ENCODE measurements around the gene MAB21L2.
"Not testable (repeated sequence)": the region's sequence is repeated elsewhere in the genome, so short reads cannot be mapped to it uniquely, and the experiment has no call there.

Gene MAB21L2

DNA sequence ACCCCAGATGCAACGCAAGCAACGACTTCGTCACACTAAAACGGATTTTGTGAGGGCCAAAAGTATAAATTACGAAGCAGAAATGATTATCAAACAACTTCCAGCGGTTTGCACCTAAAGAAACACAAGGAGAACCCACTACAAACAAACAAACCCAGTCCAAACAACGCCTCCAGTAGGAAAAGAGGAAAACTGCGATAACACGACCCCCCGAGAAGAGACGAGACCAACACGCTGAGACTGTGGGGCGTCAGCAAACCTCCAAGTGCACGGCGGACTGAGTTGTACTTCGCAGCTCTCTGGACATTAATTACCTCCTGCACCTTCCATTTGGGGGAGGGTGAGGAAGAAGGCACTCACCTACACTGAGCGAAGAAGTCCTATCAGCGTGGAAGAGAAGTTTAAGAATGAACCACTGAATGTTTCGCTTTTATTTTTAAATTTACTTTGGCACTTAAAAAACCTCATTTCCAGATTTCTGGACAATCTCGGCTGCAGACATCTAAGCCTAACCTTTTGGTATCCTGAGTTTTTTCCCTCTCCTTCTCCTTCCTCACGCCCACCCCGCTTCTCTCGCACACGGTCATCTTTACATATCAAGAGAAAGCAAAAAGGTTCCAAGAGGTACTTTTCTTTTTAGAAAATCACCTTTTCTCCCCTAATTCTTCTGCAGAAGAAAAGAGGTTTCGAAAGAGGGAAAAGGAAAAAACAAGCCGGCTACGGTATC lies at the start of gene MAB21L2:
MAB21L2 (plus strand) TSS at position 6 of the 727 bp plus-strand sequence. CDS start 879 bp downstream, outside the sequence.
- DNase-seq, result no peak

DNA sequence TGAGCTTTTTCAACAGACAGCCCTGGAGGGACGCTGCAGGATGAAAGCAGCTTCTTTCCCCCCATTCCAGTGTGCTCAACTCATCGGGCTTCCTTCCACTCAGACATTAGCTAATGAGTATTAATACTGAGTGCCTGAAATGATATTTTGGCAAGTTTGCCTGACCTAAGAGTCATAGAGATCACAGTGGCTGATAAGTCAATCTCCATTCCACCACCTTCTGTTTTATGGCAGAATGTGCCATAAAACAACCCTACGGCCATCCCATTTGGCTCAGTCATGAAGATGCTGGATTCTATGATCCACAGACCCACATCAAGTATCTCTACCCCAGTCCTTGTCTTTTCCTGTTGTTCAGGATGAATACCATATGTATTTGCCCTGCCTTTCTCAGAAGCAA lies 48.3 kb upstream of the MAB21L2 start:
- no peak for DNase-seq

DNA sequence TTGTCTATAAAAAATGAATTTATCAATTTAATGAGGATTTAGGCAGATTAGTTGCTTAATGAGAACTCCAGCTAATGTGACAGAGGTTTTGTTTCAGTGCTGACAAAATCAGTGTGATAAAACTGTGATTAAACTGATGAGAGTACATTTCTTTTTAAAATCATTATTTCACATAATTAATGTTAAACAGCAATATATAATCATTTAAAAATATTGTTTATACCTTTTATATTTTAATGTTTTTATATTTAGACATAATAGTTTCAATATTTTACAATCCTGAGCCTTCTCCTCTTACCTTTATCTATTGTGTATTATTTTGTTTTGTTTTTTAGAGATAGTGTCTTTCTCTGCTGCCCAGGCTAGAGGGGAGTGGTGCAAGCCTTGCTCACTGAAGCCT lies 47.1 kb upstream of the MAB21L2 start:
- no peak for DNase-seq

DNA sequence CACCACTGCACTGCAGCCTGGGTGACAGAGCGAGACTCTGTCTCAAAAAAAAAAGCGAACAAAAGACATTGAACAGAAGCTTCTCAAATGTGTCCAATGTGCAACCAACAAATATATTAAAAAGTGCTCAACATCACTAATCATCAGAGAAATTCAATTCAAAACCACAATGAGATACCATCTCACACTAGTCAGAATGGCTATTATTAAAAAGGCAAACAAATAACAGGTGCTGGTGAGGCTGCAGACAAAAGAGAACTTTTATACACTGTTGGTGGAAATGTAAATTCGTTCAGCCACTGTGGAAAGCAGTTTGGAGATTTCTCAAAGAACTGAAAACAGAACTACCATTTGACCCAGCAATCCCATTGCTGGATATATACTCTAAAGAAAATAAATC lies 44.0 kb upstream of the MAB21L2 start:
- not testable (repeated sequence) for DNase-seq

DNA sequence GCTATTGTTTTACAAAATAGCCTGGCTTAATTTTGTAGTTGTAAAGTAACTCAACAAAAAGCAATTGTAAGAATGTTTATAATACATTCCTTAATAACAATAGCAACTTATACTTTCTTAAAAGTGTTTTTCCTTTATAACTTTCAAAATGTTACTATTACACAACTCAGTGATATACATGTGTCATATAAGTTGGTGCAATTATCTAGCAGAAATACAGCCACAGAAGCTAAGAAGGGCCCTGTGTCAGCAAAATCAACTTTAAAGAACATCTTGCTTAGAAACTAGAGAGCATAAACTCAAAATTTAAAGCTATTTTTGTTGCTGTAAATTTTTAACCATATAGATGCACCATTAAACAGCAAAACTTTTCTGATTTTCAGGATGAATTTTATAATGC lies 41.4 kb upstream of the MAB21L2 start:
- no peak for DNase-seq

DNA sequence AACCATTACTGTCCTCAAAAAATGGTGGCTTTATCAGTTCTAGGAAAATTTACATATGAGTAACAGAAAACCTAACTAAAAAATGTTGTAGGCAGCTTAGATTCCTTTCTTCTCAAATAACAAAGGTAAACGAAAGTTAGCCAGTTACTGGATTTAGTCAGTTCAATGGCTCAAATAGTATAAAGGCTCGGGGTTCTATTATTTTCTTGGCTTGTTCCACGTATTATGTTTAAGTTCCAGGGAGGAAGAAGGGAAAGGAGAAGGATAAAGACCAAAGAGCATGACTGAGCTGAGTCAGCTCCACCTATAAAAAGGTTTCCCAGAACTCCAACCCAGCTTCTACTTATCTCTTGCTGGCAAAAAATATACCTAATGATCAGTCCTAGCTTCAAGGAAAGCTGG lies 41.0 kb upstream of the MAB21L2 start:
- DNase-seq, result no peak

DNA sequence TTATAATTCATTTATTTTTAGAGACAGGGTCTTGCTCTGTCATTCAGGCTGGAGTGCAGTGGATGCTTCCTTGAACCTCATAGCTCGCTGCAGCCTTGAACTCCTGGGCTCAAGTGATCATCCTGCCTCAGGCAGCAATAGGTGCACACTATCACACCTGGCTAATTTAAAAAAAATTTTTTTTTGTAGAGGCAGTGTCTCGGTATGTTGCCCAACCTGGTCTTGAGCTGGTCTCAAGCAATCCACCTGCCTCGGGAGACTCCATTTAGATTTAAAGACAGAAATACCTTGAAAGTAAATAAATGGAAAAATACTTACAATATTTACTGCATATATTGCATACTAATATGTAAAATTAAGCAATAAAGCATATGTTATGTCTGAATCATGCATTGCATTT lies 40.3 kb upstream of the MAB21L2 start:
- DNase-seq, result no peak

DNA sequence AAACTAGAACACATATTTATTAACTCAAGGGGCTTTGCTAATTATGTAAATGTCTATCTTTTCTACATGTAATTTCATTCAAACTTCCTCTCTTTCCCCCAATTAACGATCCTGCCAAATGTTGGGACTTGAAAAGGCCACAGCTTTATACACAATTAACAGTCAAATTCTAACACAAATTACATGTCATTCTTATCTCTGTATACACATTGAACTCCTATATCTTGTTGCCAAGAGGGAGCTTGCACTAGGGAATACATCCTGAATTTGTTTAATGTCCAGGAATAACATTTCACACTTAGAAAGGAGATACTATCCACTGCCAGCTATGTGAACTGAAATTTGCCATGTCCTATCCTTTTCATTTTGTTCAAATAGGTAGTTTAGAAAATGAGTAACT lies 38.9 kb upstream of the MAB21L2 start:
- no peak for DNase-seq

DNA sequence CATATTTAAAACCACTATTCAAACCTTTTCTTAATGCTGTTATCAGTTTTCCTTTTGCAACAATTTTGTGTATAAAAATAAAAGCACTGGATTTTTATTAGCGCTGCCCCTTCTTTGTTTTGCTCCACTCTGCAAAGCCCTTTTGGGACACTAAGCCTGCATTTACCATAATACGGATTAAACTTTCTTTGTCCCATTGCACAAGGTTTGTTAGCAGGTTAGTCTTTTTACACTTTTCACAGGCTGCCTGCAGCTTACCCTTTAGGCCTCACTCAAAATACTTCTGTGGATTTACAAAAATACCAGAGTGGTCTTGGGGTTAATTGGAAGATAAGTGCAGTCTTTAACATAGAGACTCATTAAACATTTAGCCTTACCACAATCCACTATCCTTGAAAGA lies 35.7 kb upstream of the MAB21L2 start:
- DNase-seq, result no peak

DNA sequence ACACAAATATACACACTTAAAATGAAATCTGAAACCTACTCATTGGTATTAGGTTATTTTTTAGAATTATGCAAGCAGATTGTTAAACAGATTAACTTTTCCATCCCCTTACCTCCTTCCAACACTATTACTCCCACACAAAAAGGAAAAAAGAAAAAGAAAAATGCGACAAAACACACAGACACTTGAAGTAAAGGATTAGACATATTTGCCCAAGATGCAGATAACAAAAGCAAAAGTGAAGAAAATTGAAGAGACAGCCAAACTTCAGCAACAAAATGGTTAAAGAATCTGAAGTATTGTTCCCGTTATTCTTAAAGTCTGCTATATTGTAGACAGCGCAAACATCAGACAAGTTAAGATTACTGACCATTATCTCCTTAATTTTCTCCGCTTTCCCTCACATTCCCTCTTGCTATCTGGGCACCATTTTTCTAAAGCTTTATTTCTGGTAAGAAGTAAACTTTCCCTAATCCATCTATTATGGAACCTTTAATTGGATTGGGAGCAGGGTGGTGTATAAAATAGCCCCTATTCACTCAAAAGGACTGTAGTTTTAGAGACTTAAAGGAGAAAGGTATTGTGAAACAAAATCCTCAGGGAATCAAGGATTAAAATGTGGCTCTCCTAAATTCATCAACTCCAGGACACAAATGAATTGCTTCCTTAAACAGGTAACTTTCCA lies 34.7 kb upstream of the MAB21L2 start:
- no peak for DNase-seq

DNA sequence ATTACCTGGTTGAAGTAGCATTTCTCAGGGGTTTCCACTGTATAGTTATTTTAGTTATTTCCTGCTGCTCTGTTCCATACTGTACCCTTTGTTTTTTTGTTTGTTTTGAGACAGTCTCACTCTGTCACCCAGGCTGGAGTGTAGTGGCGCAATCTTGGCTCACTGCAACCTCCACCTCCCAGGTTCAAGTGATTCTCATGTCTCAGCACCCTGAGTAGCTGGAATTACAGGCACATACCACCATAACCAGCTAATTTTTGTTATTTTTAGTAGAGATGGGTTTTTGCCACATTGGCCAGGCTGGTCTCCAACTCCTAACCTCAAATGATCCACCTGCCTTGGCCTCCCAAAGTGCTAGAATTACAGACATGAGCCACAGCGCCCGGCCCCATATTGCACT lies 24.1 kb upstream of the MAB21L2 start:
- DNase-seq, result not testable (repeated sequence)

DNA sequence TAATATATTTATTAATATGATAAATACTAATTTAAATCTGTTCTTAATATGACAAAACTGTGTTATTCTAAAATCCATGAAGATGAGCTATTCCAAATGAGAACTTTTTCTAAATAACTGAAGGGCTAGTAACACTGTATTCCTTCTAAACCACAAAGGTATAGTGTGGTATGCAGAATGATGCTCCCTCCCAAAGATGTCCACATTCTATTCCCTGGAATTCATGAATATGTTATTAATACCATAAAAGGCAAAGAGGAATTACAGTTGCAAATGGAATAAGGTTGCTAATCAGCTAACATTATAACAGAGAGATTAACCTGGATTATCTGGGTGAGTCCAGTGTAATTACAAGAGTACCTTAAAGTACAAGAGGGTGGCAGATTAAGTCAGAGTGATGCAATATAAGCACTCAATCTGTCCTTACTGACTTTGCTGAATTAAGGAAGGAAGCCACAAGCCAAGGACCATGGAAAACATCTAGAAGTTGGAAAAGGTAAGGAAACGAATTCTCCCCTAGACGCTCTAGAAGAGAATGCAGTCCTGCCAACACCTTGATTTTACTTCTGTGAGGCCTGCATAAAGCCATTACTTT lies 20.7 kb upstream of the MAB21L2 start:
- no peak for DNase-seq

DNA sequence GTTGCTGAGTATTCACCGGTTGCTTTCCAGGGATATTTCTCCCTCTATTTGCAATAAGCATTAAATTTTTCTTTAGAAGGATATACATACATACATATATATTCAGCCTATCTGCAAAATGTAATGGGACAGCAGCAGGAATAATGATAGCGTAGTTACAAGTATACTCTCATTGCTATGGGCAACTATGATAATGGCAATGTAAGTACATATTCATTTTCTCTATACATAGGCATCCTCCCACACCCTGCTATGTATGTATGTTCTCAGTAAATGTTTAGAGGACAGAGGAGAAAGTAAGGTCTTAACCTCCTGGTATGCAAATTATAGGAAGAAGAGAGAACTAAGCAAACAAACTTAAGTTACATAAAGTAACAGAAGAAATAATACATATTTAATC lies 19.7 kb upstream of the MAB21L2 start:
- no peak for DNase-seq

DNA sequence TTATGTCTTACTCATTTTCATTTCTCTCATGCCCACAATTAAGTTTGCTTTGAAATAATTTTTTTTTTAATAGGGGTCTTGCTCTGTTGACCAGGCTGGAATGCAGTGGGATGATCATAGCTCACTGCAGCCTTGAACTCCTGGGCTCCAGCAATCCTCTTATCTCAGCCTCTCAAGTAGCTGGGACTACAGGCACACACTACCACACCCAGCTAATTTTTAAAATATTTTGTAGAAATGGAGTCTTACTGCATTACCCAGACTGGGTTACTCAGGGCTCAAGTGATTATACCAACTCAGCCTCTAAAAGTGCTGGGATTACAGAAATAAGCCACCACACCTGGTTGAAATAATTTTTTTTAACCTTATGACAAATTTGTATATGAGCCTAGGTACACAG lies 19.2 kb upstream of the MAB21L2 start:
- DNase-seq, result no peak

DNA sequence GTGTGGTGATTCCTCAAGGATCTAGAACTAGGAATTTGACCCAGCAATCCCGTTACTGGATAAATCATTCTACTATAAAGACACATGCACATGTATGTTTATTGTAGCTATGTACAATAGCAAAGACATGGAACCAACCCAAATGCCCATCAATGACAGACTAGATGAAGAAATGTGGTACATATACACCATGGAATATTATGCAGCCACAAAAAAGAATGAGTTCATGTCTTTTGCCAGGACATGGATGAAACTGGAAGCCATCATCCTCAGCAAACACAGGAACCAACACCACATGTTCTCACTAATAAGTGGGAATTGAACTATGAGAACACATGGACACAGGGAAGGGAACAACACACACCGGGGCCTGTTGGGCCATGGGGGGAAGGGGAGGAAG lies 17.0 kb upstream of the MAB21L2 start:
- DNase-seq, result not testable (repeated sequence)

DNA sequence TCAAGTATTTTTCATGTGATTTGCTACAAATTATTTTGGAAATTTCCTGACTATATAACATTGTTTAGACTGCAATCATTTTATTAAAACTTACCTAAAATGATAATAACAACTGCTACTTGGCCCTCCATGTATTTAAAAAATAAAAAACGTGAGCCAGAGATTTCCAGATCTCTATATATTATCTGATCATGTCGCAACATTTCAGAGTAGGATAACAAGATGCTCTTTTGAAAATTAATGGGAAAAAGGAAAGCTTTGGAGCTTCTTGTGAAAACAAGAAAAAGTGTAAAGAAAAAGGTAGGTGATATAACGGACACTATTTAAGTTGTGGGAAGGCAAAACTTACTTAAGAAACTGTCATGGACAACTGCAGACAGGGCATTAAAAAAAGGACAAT lies 14.9 kb upstream of the MAB21L2 start:
- DNase-seq, result no peak

DNA sequence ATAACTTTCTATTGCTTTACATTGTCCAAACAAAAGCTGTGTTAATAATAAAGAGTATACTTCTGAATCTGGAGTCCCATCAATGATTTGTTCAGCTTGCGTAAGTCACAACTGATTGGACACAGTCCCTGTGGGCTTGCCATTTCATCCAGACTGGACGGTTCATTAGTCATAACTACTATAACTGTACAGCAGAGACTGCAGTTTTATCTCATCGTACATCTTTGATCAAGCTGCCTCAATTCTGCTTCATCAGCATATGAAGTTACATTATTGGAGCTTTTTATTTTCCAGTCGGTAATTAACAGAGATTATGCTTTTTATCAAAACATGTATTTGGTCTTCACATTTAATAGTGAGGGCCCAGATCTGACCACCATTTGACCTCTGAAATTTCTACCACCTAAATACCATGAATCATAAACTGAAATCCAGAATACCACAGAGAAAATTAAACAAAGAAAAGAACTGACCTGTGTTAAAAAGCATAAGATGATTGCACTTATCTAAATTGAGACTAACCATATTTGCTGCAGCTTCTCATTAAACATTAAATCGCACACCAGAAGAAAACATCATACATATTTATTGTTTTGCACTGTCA lies 12.5 kb upstream of the MAB21L2 start:
- DNase-seq, result no peak

DNA sequence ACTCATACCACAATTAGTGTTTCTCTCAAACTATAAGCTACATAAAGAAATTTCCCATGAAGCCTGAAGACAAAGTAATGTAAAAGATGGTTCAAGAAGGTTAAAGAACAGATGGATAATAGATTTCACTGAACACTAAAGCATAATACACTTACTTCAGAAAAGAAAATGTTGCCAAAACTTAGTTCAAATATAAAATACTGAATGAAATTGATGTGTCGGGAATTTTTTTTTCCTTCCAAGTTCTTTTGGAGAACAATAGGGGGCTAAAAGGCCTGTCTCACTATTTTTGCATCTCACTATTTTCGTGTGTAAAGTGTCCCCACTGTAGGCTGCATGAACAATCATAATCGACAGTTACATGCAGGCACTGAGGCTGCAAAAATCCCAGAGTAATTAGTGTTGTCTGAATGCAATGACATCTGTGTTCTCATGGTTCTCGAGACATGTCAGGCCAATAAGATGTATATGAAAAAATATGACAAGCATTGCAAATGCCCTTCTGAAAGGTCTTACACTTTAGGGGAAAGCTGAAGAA lies 11.9 kb upstream of the MAB21L2 start:
- no peak for DNase-seq

DNA sequence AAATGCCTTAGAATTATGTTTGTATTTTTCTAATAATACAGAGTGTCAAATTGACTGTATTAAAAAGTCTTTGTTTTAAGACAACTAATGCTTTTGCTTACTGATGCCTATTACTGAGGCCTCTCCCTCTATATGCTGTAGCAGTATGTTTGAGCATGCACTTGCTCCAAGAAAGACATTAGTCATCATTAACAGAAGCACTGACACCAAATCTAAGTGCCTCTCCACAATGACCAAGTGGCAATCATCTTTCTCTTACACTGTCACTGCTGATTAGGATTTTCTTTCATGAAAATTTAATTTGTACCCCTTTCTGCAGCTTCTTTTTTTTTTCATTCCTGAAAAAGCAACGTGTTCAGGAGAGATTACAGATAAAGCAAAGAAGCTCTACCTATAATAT lies 11.1 kb upstream of the MAB21L2 start:
- no peak for DNase-seq

DNA sequence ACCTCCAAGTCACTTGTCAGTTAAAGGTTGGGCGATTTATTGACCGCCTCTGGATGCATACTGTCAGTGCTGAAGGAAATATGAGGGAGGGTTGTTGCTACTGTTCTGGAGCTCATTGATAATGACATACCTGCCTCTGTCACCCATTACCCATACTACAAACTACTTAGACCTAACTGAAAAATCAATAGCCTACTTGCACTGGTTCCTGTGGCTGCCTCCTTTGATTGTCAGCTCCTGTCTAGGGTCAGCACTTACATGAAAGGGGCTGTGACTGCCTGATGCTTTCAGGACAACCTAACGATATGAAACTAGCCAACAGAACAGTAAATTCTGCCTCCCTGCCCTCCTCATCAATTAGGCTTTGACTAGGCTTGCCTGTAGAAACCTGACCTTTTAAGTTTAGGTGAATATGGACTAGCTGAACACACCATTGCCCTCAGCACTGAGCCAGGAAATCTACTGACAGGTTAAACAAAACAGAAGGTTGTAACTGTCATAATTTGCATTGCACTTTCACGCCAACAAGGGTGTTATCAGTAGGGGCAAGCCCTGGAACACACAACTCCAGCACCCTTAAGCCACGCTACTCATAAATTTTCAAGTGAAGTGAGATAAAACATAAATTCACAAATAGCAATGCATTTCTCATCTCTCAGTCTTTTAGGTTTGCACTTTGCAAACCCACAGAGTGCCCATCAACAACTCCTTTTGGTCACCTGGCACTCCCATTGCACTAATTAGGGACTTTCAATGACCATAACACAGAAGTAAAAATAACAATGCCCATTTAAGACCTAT lies 9.0 kb upstream of the MAB21L2 start:
- no peak for DNase-seq

DNA sequence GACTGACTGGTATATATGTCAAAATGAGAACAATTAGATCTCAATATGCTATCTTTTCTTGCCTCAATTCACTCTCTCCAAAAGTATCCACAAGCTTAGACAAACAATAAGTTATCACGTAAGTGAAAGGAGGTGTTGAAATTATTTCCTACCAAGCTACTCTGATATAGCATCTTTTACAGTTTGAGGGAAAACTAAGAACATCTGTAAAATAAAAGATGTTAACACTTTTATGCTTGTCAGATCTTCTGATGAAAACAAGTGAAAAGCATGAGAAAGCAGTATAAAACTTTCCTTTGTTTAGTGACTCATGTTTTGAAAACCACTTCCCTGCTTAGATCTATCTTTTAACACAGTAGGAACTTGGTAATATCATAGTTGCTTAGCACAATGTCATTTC lies 8.4 kb upstream of the MAB21L2 start:
- no peak for DNase-seq

DNA sequence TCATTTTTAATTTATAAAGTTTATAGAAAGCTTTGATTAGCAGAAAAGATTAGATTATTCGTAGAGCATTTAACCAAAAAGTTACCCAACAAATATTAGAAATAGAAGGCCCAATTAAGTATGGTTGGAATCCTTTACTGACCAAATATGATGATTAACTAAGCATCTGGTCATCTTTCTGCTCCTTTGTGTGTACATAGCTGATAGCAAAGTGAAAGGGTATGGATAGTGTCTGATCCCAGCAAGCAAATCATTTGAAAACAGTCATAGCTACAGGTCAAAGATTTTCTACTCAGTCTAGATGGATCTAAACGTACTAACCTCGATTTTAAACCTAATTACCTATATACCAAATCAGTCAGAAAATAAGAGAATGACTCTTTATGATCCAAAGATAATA lies 7.3 kb upstream of the MAB21L2 start:
- no peak for DNase-seq

DNA sequence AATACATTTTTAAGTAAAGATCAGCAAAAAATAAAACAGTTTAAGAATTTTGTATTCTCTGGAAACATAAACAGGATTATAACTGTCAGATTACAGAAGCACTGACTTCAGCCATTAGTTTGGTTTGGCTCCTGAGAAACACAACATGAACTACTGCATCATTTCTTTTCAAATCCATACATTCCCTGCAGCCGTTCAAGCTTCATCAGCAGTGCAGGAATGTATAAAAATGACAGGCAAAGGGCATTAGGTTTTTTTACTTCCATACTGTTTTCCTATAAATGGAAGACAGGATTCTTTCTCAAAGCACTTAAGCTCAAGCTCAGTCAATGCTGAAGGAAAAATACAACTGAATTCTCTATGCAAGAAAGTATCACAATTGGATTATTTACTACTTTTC lies 4.2 kb upstream of the MAB21L2 start:
- DNase-seq, result no peak
